Ishikawa (cell line): Measurements from ENCODE around the gene RFX4.

Source experiments
- EP300 ChIP-seq: IDR thresholded peaks from 2 replicates; pipeline ENCODE4 v1.6.1; 2012; ENCODE audit warnings: borderline replicate concordance
- TAF1 ChIP-seq: IDR thresholded peaks from 2 replicates; pipeline ENCODE4 v1.6.1; 2012; ENCODE audit warnings: low read depth, mild to moderate bottlenecking
- YY1 ChIP-seq: IDR thresholded peaks from 2 replicates; pipeline ENCODE4 v1.6.1; 2012; ENCODE audit warnings: low read depth
- TF ChIP-seq, protein P1 (sequence below): IDR thresholded peaks from 2 replicates; pipeline ENCODE4 v1.6.1; 2012

DNA sequence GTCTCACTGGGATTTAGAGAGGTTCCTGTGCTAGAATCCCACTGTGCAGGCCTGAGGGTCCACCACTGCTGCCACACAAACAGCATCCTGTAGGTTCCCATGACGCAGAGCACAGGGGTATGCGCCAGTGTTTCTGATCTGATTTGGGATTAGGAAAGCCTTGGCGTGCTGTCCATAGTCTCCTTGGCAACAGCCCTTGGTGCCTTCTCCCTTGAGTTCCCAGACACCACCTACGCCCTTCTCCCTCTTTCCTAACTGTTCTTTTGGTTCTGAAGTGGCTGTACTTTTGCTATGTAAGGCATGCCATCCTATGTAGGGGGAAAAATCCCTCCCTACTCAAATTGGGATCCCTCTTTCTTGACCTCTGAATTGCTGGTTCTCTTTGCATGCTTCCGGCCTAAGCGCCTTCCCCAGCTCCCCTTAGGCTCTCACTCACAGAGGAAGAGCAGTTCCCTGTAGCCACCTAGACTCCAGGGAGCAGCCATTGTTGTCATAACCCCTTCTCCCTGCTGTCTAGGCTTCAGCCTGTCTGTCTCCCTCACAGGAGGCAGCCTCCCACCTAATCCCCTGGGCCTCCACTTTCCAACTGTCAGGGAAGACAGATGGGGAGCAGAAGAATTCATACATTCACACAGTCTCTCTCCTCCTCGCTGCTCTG lies 176.9 kb downstream of the RFX4 start:
- TF ChIP-seq, protein P1, sequence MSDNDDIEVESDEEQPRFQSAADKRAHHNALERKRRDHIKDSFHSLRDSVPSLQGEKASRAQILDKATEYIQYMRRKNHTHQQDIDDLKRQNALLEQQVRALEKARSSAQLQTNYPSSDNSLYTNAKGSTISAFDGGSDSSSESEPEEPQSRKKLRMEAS = no peak
- TF ChIP-seq EP300 (no peak), YY1 (no peak), TAF1 (no peak)
